HEK293 (cell line): Measurements from ENCODE around the gene CCL16.

ENCODE experiments used
- CTCF ChIP-seq: fragments of 450-650 bp; formaldehyde crosslinking; IDR thresholded peaks from 2 replicates; pipeline ENCODE4 v1.5.1; 2016; ENCODE audit warnings: missing biosample characterization, missing genetic modification characterization
- SALL2 ChIP-seq: fragments of 450-650 bp; formaldehyde crosslinking; IDR thresholded peaks from 2 replicates; pipeline ENCODE4 v1.5.0; 2017; ENCODE audit warnings: missing biosample characterization, mild to moderate bottlenecking, missing genetic modification characterization, borderline replicate concordance
- ZBTB21 ChIP-seq: fragments of 450-650 bp; formaldehyde crosslinking; IDR thresholded peaks from 2 replicates; pipeline ENCODE4 v1.5.1; 2017; ENCODE audit warnings: missing biosample characterization, missing genetic modification characterization
- ZBTB49 ChIP-seq: fragments of 450-650 bp; formaldehyde crosslinking; IDR thresholded peaks from 2 replicates; pipeline ENCODE4 v1.5.1; 2016; ENCODE audit warnings: missing biosample characterization, missing genetic modification characterization, low read depth
- ZNF114 ChIP-seq: fragments of 450-650 bp; formaldehyde crosslinking; IDR thresholded peaks from 2 replicates; pipeline ENCODE4 v1.5.0; 2017; ENCODE audit warnings: missing biosample characterization, missing genetic modification characterization
- ZNF140 ChIP-seq: fragments of 450-650 bp; formaldehyde crosslinking; IDR thresholded peaks from 2 replicates; pipeline ENCODE4 v1.5.1; 2016; ENCODE audit warnings: missing biosample characterization, missing genetic modification characterization
- ZNF23 ChIP-seq: fragments of 450-650 bp; formaldehyde crosslinking; IDR thresholded peaks from 2 replicates; pipeline ENCODE4 v1.5.1; 2016; ENCODE audit warnings: missing biosample characterization, missing genetic modification characterization, borderline replicate concordance
- ZNF274 ChIP-seq, 2 experiments: fragments of 200-500 bp in 1 of 2; fragments of 450-650 bp in 1 of 2; sonication (Bioruptor generic) in 1 of 2; formaldehyde crosslinking in 1 of 2; IDR thresholded peaks; 2 replicates each; pipeline versions ENCODE4 v1.5.1 to v1.6.1; 2014 to 2016; ENCODE audit warnings: borderline replicate concordance in 1 of 2, inconsistent platforms in 1 of 2, low read length in 1 of 2, missing biosample characterization in 1 of 2, missing genetic modification characterization in 1 of 2
- ZNF292 ChIP-seq: fragments of 450-650 bp; formaldehyde crosslinking; IDR thresholded peaks from 2 replicates; pipeline ENCODE4 v1.5.1; 2016; ENCODE audit warnings: low read depth, missing biosample characterization, missing genetic modification characterization, borderline replicate concordance
- ZNF558 ChIP-seq: fragments of 450-650 bp; formaldehyde crosslinking; IDR thresholded peaks from 2 replicates; pipeline ENCODE4 v1.5.1; 2016; ENCODE audit warnings: missing biosample characterization, missing genetic modification characterization
- ZSCAN5A ChIP-seq: fragments of 450-650 bp; formaldehyde crosslinking; IDR thresholded peaks from 2 replicates; pipeline ENCODE4 v1.5.1; 2016; ENCODE audit warnings: missing biosample characterization, missing genetic modification characterization
- TF ChIP-seq, protein P1 (sequence below): fragments of 450-650 bp; formaldehyde crosslinking; IDR thresholded peaks from 2 replicates; pipeline ENCODE4 v1.5.1; 2016; ENCODE audit warnings: missing biosample characterization, missing genetic modification characterization

DNA sequence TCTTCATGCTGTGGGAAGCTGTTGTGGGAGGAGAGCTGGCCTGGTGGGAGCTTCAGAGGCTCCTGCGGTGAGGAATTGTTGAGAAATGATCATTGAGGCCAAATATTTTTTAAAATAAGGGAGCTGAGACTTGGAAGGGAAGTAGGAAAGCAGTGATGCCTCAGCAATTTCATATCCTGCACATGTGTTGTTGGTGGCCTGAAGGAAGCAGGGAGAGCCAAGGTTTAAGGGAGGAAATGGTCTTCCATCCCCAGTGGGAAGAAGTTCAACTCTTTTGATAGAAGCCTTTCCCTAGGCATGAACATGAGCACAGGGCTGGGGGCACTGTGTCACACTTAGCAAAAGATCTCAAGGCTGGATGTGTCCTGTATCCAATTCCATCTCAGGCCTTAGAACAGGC is 5.3 kb upstream of the CCL16 start, which contains the start of gene CCL14:
- TF ChIP-seq ZNF140 (tag by site-specific recombination) = no peak
- no peak for TF ChIP-seq ZNF23 (tag by site-specific recombination)
- no peak for TF ChIP-seq SALL2 (tag by site-specific recombination)
- TF ChIP-seq ZNF292 (tag by site-specific recombination) = no peak
- no peak for TF ChIP-seq ZNF558 (tag by site-specific recombination)
- TF ChIP-seq ZSCAN5A (tag by site-specific recombination) = no peak
- no peak for TF ChIP-seq CTCF (tag by site-specific recombination)
- TF ChIP-seq, protein P1, sequence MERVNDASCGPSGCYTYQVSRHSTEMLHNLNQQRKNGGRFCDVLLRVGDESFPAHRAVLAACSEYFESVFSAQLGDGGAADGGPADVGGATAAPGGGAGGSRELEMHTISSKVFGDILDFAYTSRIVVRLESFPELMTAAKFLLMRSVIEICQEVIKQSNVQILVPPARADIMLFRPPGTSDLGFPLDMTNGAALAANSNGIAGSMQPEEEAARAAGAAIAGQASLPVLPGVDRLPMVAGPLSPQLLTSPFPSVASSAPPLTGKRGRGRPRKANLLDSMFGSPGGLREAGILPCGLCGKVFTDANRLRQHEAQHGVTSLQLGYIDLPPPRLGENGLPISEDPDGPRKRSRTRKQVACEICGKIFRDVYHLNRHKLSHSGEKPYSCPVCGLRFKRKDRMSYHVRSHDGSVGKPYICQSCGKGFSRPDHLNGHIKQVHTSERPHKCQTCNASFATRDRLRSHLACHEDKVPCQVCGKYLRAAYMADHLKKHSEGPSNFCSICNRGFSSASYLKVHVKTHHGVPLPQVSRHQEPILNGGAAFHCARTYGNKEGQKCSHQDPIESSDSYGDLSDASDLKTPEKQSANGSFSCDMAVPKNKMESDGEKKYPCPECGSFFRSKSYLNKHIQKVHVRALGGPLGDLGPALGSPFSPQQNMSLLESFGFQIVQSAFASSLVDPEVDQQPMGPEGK (tag by site-specific recombination) = no peak
- TF ChIP-seq ZNF114 = no peak
- no peak for TF ChIP-seq ZNF274 (IDR thresholded peaks at IDR 0.05; ENCODE audit: low read length)
- TF ChIP-seq ZNF274 (tag by site-specific recombination; IDR thresholded peaks at IDR 0.05; ENCODE audit: borderline replicate concordance) = no peak
- no peak for TF ChIP-seq ZBTB49 (tag by site-specific recombination)
- no peak for TF ChIP-seq ZBTB21 (tag by site-specific recombination)
